HTERT RPE-1 (cell line): Measurements from ENCODE around the gene ELF1.
"Not testable (repeated sequence)": the region's sequence is repeated elsewhere in the genome, so short reads cannot be mapped to it uniquely, and the experiment has no call there.

Experiments
- in situ Hi-C: fragments of 300-500 bp; cut with MboI; formaldehyde crosslinking; loops from 4 replicates; pipeline ENCODE4 v1.14.3; 2020; ENCODE audit warnings: low sequenced_read_pairs

Gene ELF1

GRCh38 chr13:40946485-40946884 lies 72.6 kb downstream of the ELF1 start:
- in situ Hi-C loops = no loop called here

GRCh38 chr13:40943073-40943472 lies 76.0 kb downstream of the ELF1 start:
- in situ Hi-C loops = no loop called here

- in situ Hi-C loops = no loop called here
Observed at GRCh38 chr13:40941581-40941980, 77.5 kb downstream of the ELF1 start.

DNA sequence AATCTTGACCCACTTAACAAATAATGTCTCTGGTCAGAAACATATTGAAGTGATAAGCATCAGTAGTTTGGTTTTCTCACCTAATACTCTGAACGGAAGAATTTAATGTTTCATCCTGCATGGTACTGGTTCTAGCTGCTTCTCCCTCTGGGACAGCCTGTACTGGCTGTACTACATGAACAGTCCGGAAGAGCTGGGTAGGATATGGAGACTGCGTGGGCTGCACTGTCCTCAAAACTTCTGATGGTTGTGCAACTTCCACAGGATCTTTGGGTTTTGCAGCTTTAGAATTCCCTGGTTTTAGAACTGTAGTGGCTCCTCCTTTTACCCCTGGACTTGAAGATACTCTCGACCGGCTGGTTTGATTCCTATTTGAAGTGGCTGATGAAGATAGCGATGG lies 78.3 kb downstream of the ELF1 start:
- in situ Hi-C loops = no loop called here

GRCh38 chr13:40933508-40934204 lies 85.5 kb downstream of the ELF1 start:
- in situ Hi-C loops = no loop called here

DNA sequence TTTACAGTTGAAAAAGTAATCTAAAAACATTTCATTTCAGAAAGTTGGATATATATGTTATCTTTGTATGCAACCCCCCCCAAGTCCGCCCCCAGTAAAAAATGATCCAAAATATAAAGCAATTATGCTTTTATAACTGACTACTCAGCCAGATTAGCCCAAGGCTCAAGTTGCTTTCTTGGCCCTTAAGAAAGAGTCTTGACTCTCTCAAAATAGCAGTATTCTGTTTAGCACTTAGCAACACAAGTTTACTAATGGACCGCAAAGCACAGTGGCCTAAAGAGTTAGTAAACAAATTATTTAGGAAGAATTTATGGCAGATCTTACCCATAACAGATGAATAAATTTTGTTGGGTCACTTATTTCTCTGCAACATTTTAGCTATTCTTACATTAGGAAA lies 86.9 kb downstream of the ELF1 start:
- in situ Hi-C loops = no loop called here

DNA sequence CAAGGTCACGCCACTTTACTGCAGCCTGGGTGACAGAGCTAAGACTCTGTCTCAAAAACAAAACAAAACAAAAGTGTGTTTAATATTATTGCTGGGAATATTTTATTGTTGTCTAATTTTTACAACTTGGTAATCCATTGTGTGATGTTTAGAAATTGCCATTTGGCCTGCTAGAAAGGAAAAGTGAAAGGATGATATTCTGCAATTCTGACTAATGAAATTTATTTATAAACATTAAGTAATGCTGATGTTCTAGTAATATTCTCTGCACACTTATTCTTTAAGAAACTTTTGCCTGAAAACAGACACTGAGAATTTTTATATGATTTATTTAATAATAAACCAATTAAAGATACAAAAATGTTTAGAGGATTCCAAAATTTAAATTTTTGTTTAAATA lies 87.4 kb downstream of the ELF1 start:
- in situ Hi-C loops = no loop called here

DNA sequence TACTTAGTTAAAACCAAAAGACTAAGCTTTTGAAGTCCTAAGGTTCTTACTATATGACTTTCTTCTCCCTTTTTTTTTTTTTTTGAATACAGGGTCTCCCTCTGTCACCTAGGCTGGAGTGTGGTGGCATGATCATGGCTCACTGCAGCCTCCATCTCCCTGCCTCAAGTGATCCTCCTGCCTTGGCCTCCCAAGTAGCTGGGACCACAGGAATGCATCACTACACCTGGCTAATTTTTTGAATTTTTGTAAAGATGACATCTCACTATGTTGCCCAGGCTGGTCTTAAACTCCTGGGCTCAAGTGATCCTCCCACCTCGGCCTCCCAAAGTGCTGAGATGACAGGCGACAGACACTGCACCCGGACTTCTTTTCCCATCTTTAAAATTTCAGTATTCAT lies 89.2 kb downstream of the ELF1 start:
- in situ Hi-C loops = not testable (repeated sequence)

DNA sequence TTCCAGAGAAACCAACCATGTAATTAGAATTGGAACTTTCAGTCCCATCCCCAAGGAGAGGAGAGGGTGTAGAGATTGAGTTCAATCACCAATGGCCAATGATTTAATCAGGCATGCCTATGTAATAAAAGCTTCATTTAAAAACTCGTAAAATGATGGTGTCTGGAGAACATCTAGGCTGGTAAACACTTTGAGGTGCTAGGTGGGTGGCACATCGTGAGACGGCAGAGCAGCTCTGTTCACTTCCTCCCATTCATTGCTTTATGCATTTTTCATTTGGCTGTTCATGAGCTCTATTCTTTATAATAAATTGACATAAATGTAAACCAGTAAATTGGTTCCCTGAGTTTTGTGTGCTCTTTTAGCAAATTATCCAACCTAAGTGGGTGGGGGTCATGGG lies 90.1 kb downstream of the ELF1 start:
- in situ Hi-C loops = no loop called here

GRCh38 chr13:40927929-40928328 lies 91.2 kb downstream of the ELF1 start:
- in situ Hi-C loops = no loop called here

DNA sequence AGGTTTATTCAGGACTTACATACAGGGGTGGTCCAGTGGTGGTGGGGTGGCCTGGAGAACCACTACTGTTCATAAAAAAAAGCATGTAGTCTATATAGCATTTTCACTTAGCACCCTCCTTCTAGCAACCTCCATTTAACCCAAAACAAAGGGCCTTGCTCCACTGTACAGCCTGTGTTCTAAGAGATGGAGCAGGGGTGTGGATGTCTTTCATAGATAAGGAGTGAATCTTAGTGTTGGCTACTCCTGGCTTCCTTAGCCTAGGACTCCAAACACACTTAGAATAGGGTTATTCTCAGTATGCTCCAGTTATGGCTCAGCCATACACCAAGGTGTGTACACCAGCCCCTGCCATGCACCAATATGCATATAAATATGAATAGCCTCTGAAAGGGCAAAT lies 95.2 kb downstream of the ELF1 start:
- in situ Hi-C loops = no loop called here

GRCh38 chr13:40922437-40923040 lies 96.6 kb downstream of the ELF1 start:
- in situ Hi-C loops = no loop called here

DNA sequence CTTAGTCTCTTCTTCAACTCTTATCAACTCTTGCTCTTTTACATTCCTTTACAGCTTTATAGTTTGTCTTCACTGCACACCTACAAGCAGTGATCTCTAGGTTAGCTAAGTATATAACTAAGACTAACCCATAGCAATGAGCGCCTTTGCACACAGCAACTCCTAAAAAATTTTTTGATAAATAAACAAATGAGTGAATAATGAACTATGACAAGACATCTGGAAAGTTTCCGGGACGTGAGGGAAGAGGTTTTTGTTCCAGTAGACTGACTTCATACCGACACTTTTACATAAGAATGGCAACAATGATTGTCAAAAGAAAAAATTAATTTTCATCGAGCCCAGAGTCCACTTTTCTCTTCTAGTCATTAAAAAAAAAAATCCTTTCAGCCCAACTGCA lies 98.3 kb downstream of the ELF1 start:
- in situ Hi-C loops = no loop called here

- in situ Hi-C loops = not testable (repeated sequence)
Observed at GRCh38 chr13:40919901-40920300, 99.2 kb downstream of the ELF1 start.

DNA sequence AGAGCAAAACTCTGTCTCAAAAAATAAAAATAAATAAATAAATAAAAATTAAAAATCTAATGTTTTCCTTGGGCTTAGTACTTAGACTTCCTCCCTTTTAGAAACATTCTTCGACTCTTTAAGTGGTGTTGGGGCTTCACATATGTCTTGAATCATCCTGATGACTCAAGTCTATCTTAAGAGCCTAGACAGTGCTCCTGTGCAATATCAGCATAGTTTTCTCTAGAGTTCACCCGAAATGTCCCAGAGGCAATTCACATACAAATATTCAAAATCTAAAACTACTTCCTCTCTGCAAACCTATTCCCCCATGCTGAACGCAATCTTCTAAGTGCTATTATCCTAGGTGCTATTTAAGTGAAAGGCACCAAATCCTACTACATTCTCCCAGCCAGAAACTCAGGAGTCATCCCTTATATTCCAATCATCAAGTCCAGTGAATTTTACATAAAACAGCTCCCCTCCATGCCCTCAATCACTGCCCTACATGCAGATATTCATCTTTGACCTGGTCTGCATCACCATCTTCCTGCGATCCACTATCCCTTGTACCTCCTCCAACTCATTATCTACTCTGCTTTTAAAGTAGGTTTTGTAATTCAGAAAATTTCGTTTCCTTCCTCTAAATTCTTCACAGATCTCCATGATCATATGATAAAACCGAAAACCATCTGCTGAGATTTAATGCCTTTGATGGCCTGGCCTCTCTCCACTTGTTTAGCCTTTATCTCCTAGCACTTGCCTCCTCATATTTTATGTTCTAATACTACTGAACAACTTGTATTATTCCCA lies 102.7 kb downstream of the ELF1 start:
- in situ Hi-C loops = no loop called here

GRCh38 chr13:40914863-40915262 lies 104.3 kb downstream of the ELF1 start:
- in situ Hi-C loops = not testable (repeated sequence)

DNA sequence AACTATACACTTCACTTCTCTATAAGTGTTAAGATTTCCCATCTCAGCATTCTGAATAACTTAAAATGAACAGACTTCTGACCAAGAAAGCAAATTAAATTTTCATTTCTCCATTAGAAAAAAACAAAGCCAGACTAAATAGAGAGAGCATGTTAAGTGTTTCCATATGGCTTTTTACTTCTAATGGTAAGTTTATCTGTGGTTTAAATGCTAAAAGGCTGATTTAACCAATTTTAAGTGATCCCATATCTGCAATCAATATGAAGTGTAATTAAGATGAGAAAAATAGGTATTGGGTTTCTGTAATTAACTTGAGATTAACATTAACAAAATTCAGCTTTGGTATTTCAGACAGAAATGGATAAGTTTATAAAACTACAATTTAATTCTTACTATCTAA lies 107.8 kb downstream of the ELF1 start:
- in situ Hi-C loops = no loop called here

DNA sequence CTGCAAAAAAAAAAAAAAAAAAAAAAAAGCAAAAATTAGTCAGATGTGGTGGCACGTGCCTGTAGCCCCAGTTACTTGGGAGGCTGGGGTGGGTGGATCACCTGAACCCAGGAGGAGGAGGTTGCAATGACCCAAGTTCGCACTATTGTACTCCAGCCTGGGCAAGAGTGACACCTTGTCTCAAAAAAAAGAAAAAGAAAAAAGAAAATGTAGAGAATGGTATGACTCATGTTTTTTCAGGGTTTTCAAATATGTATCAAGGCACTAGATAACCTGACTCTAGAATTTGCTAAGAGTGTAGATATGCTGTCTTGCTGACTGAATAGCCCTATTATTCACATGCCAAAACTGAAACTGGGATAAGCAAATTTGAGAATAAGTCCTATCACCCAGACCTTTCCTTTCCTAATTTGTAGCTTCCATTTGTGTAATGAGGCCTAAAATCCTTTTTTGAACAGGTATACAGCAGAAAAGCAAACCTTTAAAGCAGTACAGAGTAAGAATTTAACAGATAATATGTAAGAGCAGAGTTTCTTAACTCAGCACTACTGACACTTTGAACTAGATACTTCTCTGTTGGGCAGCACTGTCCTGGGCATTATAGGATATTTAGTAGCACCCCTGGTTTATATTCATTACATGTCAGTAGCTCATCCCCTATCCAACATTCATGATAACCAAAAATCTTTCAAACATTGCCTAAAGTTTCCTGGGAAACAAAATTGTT lies 108.6 kb downstream of the ELF1 start:
- in situ Hi-C loops = no loop called here

GRCh38 chr13:40909541-40910200 lies 109.4 kb downstream of the ELF1 start:
- in situ Hi-C loops = not testable (repeated sequence)

GRCh38 chr13:40908546-40908945 lies 110.6 kb downstream of the ELF1 start:
- in situ Hi-C loops = no loop called here

GRCh38 chr13:40901032-40901431 lies 118.1 kb downstream of the ELF1 start:
- in situ Hi-C loops = not testable (repeated sequence)
